Stimulated activated naive CD8-positive, alpha-beta T cell treated with anti-CD3 and anti-CD28 coated beads, Interleukin-15, amount 100 ng/mL, for 72 hours (primary cell): ENCODE data around the gene MRPL14.

Experiments
- ATAC-seq: fragments of 150-1000 bp; cut with Tn5 transposase; 2 replicates; pipeline ENCODE4 v1.10.0; 2021; ENCODE audit warnings: mild to moderate bottlenecking, moderate library complexity
- DNase-seq, 2 donors: peaks; one replicate each; pipeline ENCODE4 v3.0.0; 2021 to 2022
- H3K27ac Mint-ChIP-seq, 2 donors: one replicate each; pipeline ENCODE4 v1.8.0; 2022; ENCODE audit warnings: mild to moderate bottlenecking in 2 of 2, mixed read lengths in 2 of 2, moderate library complexity in 2 of 2
- H3K27me3 Mint-ChIP-seq: one replicate; pipeline ENCODE4 v1.8.0; 2022; ENCODE audit warnings: mixed read lengths
- H3K4me1 Mint-ChIP-seq: one replicate; pipeline ENCODE4 v1.8.0; 2022; ENCODE audit warnings: mild to moderate bottlenecking, mixed read lengths
- H3K4me3 Mint-ChIP-seq, 2 donors: one replicate each; pipeline ENCODE4 v1.8.0; 2022; ENCODE audit warnings: mild to moderate bottlenecking in 2 of 2, mixed read lengths in 2 of 2, moderate library complexity in 1 of 2
- H3K9me3 Mint-ChIP-seq, 2 donors: one replicate each; pipeline ENCODE4 v1.8.0; 2022; ENCODE audit warnings: mixed read lengths in 2 of 2

The MRPL14 gene

GRCh38 chr6:44138717-44139350, 11.6 kb upstream of the MRPL14 start:
- Mint-ChIP-seq H3K27ac (peak overlapping the region in 1 of 2 donors; percentile 89), H3K9me3 (no peaks in the 10 kb centered on the region), H3K4me3 (no peak overlapping the region), H3K4me1 (peaks cover 3% of the 10 kb centered on the region), H3K27me3 (no peaks in the 10 kb centered on the region)
- no peak for ATAC-seq
- DNase-seq, result no peak

GRCh38 chr6:44135875-44136274, 8.6 kb upstream of the MRPL14 start:
- peaks cover 16% of the 10 kb centered on the region for H3K4me1 Mint-ChIP-seq
- no peak overlapping the region for H3K4me3 Mint-ChIP-seq
- no peaks in the 10 kb centered on the region for H3K9me3 Mint-ChIP-seq
- ATAC-seq (no peak), DNase-seq (no peak)
- peak overlapping the region in 1 of 2 donors; percentile 80 for H3K27ac Mint-ChIP-seq
- H3K27me3 Mint-ChIP-seq, result no peaks in the 10 kb centered on the region

GRCh38 chr6:44135173-44135758, 8.0 kb upstream of the MRPL14 start:
- Mint-ChIP-seq H3K9me3 (no peaks in the 10 kb centered on the region), H3K27ac (peak overlapping the region in 1 of 2 donors; percentile 42), H3K4me3 (no peak overlapping the region), H3K4me1 (peaks cover 16% of the 10 kb centered on the region), H3K27me3 (no peaks in the 10 kb centered on the region)
- ATAC-seq (no peak), DNase-seq (no peak)

- H3K27ac Mint-ChIP-seq, result no peak overlapping the region
- peak; percentile 21 for ATAC-seq
- peaks cover 21% of the 10 kb centered on the region for H3K4me1 Mint-ChIP-seq
- H3K4me3 Mint-ChIP-seq, result no peak overlapping the region
- DNase-seq, result no peak
- no peaks in the 10 kb centered on the region for H3K9me3 Mint-ChIP-seq
- H3K27me3 Mint-ChIP-seq, result no peaks in the 10 kb centered on the region
Measured at GRCh38 chr6:44133981-44134711, 6.9 kb upstream of the MRPL14 start.

GRCh38 chr6:44133003-44133931, 6.0 kb upstream of the MRPL14 start:
- DNase-seq (no peak), ATAC-seq (peak; percentile 34)
- Mint-ChIP-seq H3K4me1 (peaks cover 27% of the 10 kb centered on the region), H3K9me3 (no peaks in the 10 kb centered on the region), H3K4me3 (no peak overlapping the region), H3K27me3 (no peaks in the 10 kb centered on the region), H3K27ac (no peak overlapping the region)

GRCh38 chr6:44132476-44132875, 5.2 kb upstream of the MRPL14 start:
- Mint-ChIP-seq H3K9me3 (no peaks in the 10 kb centered on the region), H3K27me3 (no peaks in the 10 kb centered on the region), H3K4me1 (peaks cover 31% of the 10 kb centered on the region), H3K4me3 (no peak overlapping the region), H3K27ac (peak overlapping the region in 1 of 2 donors; percentile 41)
- DNase-seq, result no peak
- ATAC-seq, result no peak

GRCh38 chr6:44131892-44132291, 4.6 kb upstream of the MRPL14 start:
- no peak for ATAC-seq
- no peaks in the 10 kb centered on the region for H3K9me3 Mint-ChIP-seq
- no peak overlapping the region for H3K4me3 Mint-ChIP-seq
- no peaks in the 10 kb centered on the region for H3K27me3 Mint-ChIP-seq
- no peak overlapping the region for H3K27ac Mint-ChIP-seq
- no peak for DNase-seq
- H3K4me1 Mint-ChIP-seq, result peaks cover 31% of the 10 kb centered on the region

- Mint-ChIP-seq H3K9me3 (no peaks in the 10 kb centered on the region), H3K27ac (no peak overlapping the region)
Measured at GRCh38 chr6:44129841-44130322, 2.6 kb upstream of the MRPL14 start.

GRCh38 chr6:44128020-44128917, 1.0 kb upstream of the MRPL14 start:
- no peaks in the 10 kb centered on the region for H3K27me3 Mint-ChIP-seq
- peaks cover 55% of the 10 kb centered on the region for H3K4me1 Mint-ChIP-seq
- peak; percentile 27 to 36 for DNase-seq
- peak overlapping the region; percentile 78 to 86 for H3K4me3 Mint-ChIP-seq
- peak; percentile 5 for ATAC-seq
- H3K9me3 Mint-ChIP-seq, result no peaks in the 10 kb centered on the region
- H3K27ac Mint-ChIP-seq, result peak overlapping the region in 1 of 2 donors; percentile 84

More at GRCh38 chr6:44129841-44130322, 2.6 kb upstream of the MRPL14 start:
- Mint-ChIP-seq H3K4me3 (no peak overlapping the region), H3K27me3 (no peaks in the 10 kb centered on the region), H3K4me1 (peaks cover 48% of the 10 kb centered on the region)
- DNase-seq (no peak), ATAC-seq (no peak)

- peak overlapping the region; percentile 84 to 88 for H3K4me3 Mint-ChIP-seq
- no peaks in the 10 kb centered on the region for H3K27me3 Mint-ChIP-seq
- peak overlapping the region; percentile 93 to 99 for H3K27ac Mint-ChIP-seq
- no peaks in the 10 kb centered on the region for H3K9me3 Mint-ChIP-seq
- DNase-seq, result peak; percentile 70 to 92
- peak; percentile 90 for ATAC-seq
- H3K4me1 Mint-ChIP-seq, result peaks cover 62% of the 10 kb centered on the region
Measured at GRCh38 chr6:44126320-44127149, 717 bp downstream of the MRPL14 start.

- no peaks in the 10 kb centered on the region for H3K27me3 Mint-ChIP-seq
- H3K4me1 Mint-ChIP-seq, result peaks cover 76% of the 10 kb centered on the region
- DNase-seq, result peak in 1 of 2 donors; percentile 15
- peak overlapping the region; percentile 58 to 64 for H3K4me3 Mint-ChIP-seq
- peak overlapping the region in 1 of 2 donors; percentile 31 for H3K27ac Mint-ChIP-seq
- H3K9me3 Mint-ChIP-seq, result no peaks in the 10 kb centered on the region
- no peak for ATAC-seq
Measured at GRCh38 chr6:44123544-44123943, 3.7 kb downstream of the MRPL14 start.

GRCh38 chr6:44122801-44123200, 4.5 kb downstream of the MRPL14 start:
- H3K4me1 Mint-ChIP-seq, result peaks cover 73% of the 10 kb centered on the region
- H3K9me3 Mint-ChIP-seq, result no peaks in the 10 kb centered on the region
- no peaks in the 10 kb centered on the region for H3K27me3 Mint-ChIP-seq
- H3K27ac Mint-ChIP-seq, result no peak overlapping the region
- ATAC-seq, result peak; percentile 18
- DNase-seq, result peak in 1 of 2 donors; percentile 36
- peak overlapping the region; percentile 58 to 64 for H3K4me3 Mint-ChIP-seq

- Mint-ChIP-seq H3K27me3 (no peaks in the 10 kb centered on the region), H3K4me1 (peaks cover 83% of the 10 kb centered on the region), H3K4me3 (no peak overlapping the region), H3K9me3 (no peaks in the 10 kb centered on the region), H3K27ac (no peak overlapping the region)
- no peak for ATAC-seq
- DNase-seq, result no peak
Measured at GRCh38 chr6:44120692-44121443, 6.4 kb downstream of the MRPL14 start.
